ENCODE measurements around the gene ALX3. TPM values are rescaled to one million over a fixed set of nuclear protein-coding genes. Genes with fewer than 3 reads are reported as not detected.

Gene ALX3
- 2.8 and 3.7 TPM in 2 replicates for total RNA-seq
- long read RNA-seq, partial matches to known transcripts: 0 of 1 reads
- long read RNA-seq, other reads (novel, unspliced or antisense): 1 of 1 reads

- no peaks in the 10 kb centered on the region for H3K36me3 Mint-ChIP-seq (ENCODE audit: insufficient read depth)
- no peaks in the 10 kb centered on the region for H3K9me3 Mint-ChIP-seq (ENCODE audit: low read depth)
- no peak for TF ChIP-seq CTCF (IDR thresholded peaks at IDR 0.05; ENCODE audit: unreplicated experiment)
- H3K4me1 Mint-ChIP-seq (ENCODE audit: low read depth): peaks cover 5% of the 10 kb centered on the region
- DNase-seq (ENCODE audit: low spot score, unreplicated experiment): no peak
- no peak within 1 kb of the TSS for H3K27ac Mint-ChIP-seq
- H3K27me3 Mint-ChIP-seq: peaks cover 92% of the 10 kb centered on the region
- H3K4me3 Mint-ChIP-seq (ENCODE audit: low read depth): peak within 1 kb of the TSS; percentile 63
Measured at GRCh38 chr1:110070671-110071242, at the start of gene ALX3. TSS of gene ALX3 (minus strand) at chr1:110070672. CDS start at chr1:110070612, 60 bp downstream.

GRCh38 chr1:110119843-110120242 is 49.4 kb upstream of the ALX3 start:
- Mint-ChIP-seq H3K4me1 (ENCODE audit: low read depth) (no peaks in the 10 kb centered on the region), H3K4me3 (ENCODE audit: low read depth) (no peak overlapping the region)

GRCh38 chr1:110118636-110119396 is 48.3 kb upstream of the ALX3 start:
- TF ChIP-seq CTCF (IDR thresholded peaks at IDR 0.05; ENCODE audit: unreplicated experiment): no peak
- DNase-seq (ENCODE audit: low spot score, unreplicated experiment): no peak
- peaks cover 58% of the 10 kb centered on the region for H3K27me3 Mint-ChIP-seq
- H3K9me3 Mint-ChIP-seq (ENCODE audit: low read depth): peaks cover 6% of the 10 kb centered on the region
- H3K36me3 Mint-ChIP-seq (ENCODE audit: insufficient read depth): peaks cover 2% of the 10 kb centered on the region
- H3K4me3 Mint-ChIP-seq (ENCODE audit: low read depth): no peak overlapping the region
- H3K27ac Mint-ChIP-seq: no peak overlapping the region
- H3K4me1 Mint-ChIP-seq (ENCODE audit: low read depth): no peaks in the 10 kb centered on the region

More at GRCh38 chr1:110119843-110120242, 49.4 kb upstream of the ALX3 start:
- Mint-ChIP-seq H3K27me3 (peaks cover 52% of the 10 kb centered on the region), H3K36me3 (ENCODE audit: insufficient read depth) (peaks cover 2% of the 10 kb centered on the region), H3K9me3 (ENCODE audit: low read depth) (peaks cover 10% of the 10 kb centered on the region), H3K27ac (no peak overlapping the region)
- TF ChIP-seq CTCF (IDR thresholded peaks at IDR 0.05; ENCODE audit: unreplicated experiment): no peak
- DNase-seq (ENCODE audit: low spot score, unreplicated experiment): no peak

- no peaks in the 10 kb centered on the region for H3K4me1 Mint-ChIP-seq (ENCODE audit: low read depth)
- TF ChIP-seq CTCF (IDR thresholded peaks at IDR 0.05; ENCODE audit: unreplicated experiment): no peak
- H3K27ac Mint-ChIP-seq: no peak overlapping the region
- H3K9me3 Mint-ChIP-seq (ENCODE audit: low read depth): no peaks in the 10 kb centered on the region
- H3K27me3 Mint-ChIP-seq: peaks cover 78% of the 10 kb centered on the region
- no peak for DNase-seq (ENCODE audit: low spot score, unreplicated experiment)
- no peak overlapping the region for H3K4me3 Mint-ChIP-seq (ENCODE audit: low read depth)
- no peaks in the 10 kb centered on the region for H3K36me3 Mint-ChIP-seq (ENCODE audit: insufficient read depth)
Measured at GRCh38 chr1:110114784-110115183, 44.3 kb upstream of the ALX3 start.

- Mint-ChIP-seq H3K4me3 (ENCODE audit: low read depth) (no peak overlapping the region), H3K27ac (no peak overlapping the region), H3K36me3 (ENCODE audit: insufficient read depth) (no peaks in the 10 kb centered on the region), H3K9me3 (ENCODE audit: low read depth) (no peaks in the 10 kb centered on the region), H3K27me3 (peaks cover 80% of the 10 kb centered on the region), H3K4me1 (ENCODE audit: low read depth) (no peaks in the 10 kb centered on the region)
- TF ChIP-seq CTCF (IDR thresholded peaks at IDR 0.05; ENCODE audit: unreplicated experiment): no peak
- no peak for DNase-seq (ENCODE audit: low spot score, unreplicated experiment)
Measured at GRCh38 chr1:110114173-110114572, 43.7 kb upstream of the ALX3 start.
